GM23338 (cell line): Measurements from ENCODE around the gene FKBP2. TPM values are rescaled to one million over a fixed set of nuclear protein-coding genes. Genes with fewer than 3 reads are reported as not detected.
A peak's percentile ranks its signal among the peaks of the same experiment; 100 is the strongest.

ENCODE experiments used
- ATAC-seq: fragments of 200-7000 bp; cut with Tn5 transposase; 3 replicates; pipeline ENCODE4 v1.9.1; 2020
- DNase-seq: peaks from one replicate; pipeline ENCODE4 v3.0.0-alpha.2; 2015; ENCODE audit warnings: low spot score
- H2AFZ ChIP-seq: fragments of 200-600 bp; sonication (generic); 2 replicates; pipeline ENCODE4 v1.8.0; 2016; ENCODE audit warnings: antibody characterized with exemption, mild to moderate bottlenecking, moderate library complexity
- H3F3A ChIP-seq: fragments of 200-600 bp; sonication (generic); replicated peaks from 2 replicates; pipeline ENCODE4 v1.8.0; 2017; ENCODE audit warnings: antibody characterized with exemption, mixed run types, low read depth
- H3K27ac ChIP-seq: fragments of 200-600 bp; sonication (generic); 2 replicates; pipeline ENCODE4 v1.6.1; 2016; ENCODE audit warnings: low read depth
- H3K27me3 ChIP-seq: fragments of 200-600 bp; sonication (generic); 2 replicates; pipeline ENCODE4 v1.8.0; 2016; ENCODE audit warnings: mild to moderate bottlenecking, mixed run types, moderate library complexity; ENCODE audit not compliant: insufficient read depth
- H3K36me3 ChIP-seq: fragments of 200-600 bp; sonication (generic); 2 replicates; pipeline ENCODE4 v1.8.0; 2016; ENCODE audit warnings: mild to moderate bottlenecking; ENCODE audit not compliant: insufficient read depth
- H3K4me1 ChIP-seq: fragments of 200-600 bp; sonication (generic); 2 replicates; pipeline ENCODE4 v1.8.0; 2016; ENCODE audit warnings: mild to moderate bottlenecking, moderate library complexity; ENCODE audit not compliant: insufficient read depth
- H3K4me2 ChIP-seq: fragments of 200-600 bp; sonication (generic); 2 replicates; pipeline ENCODE4 v1.7.1; 2017; ENCODE audit warnings: mixed run types
- H3K4me3 ChIP-seq: fragments of 200-600 bp; sonication (generic); 2 replicates; pipeline ENCODE4 v1.6.1; 2016; ENCODE audit warnings: mixed run types
- H3K79me2 ChIP-seq: fragments of 200-600 bp; sonication (generic); replicated peaks from 2 replicates; pipeline ENCODE4 v1.8.0; 2017; ENCODE audit warnings: mild to moderate bottlenecking; ENCODE audit not compliant: insufficient read depth
- H3K9me2 ChIP-seq: fragments of 200-600 bp; sonication (generic); 2 replicates; pipeline ENCODE4 v1.8.0; 2017; ENCODE audit not compliant: insufficient read depth
- H4K20me1 ChIP-seq: fragments of 200-600 bp; sonication (generic); replicated peaks from 2 replicates; pipeline ENCODE4 v1.8.0; 2017; ENCODE audit warnings: mild to moderate bottlenecking; ENCODE audit not compliant: insufficient read depth
- H3K27ac Mint-ChIP-seq: 2 replicates; pipeline ENCODE4 v1.8.0; 2020; ENCODE audit warnings: inconsistent platforms, mild to moderate bottlenecking, moderate library complexity, mixed read lengths
- H3K27me3 Mint-ChIP-seq: 3 replicates; pipeline ENCODE4 v1.8.0; 2022; ENCODE audit warnings: low read depth, mild to moderate bottlenecking, moderate library complexity, mixed read lengths, inconsistent platforms; ENCODE audit not compliant: insufficient read depth, poor library complexity
- H3K36me3 Mint-ChIP-seq: 3 replicates; pipeline ENCODE4 v1.8.0; 2021; ENCODE audit warnings: low read depth, mild to moderate bottlenecking, inconsistent platforms, moderate library complexity, mixed read lengths
- H3K4me1 Mint-ChIP-seq: 3 replicates; pipeline ENCODE4 v1.8.0; 2020; ENCODE audit warnings: mild to moderate bottlenecking, inconsistent platforms, mixed read lengths
- H3K4me3 Mint-ChIP-seq: 3 replicates; pipeline ENCODE4 v1.8.0; 2021; ENCODE audit warnings: moderate library complexity, mild to moderate bottlenecking, inconsistent platforms, mixed read lengths
- H3K9me3 Mint-ChIP-seq: 3 replicates; pipeline ENCODE4 v1.8.0; 2020; ENCODE audit warnings: moderate library complexity, mild to moderate bottlenecking, inconsistent platforms, mixed read lengths
- JUNB ChIP-seq: IDR thresholded peaks from one replicate; pipeline ENCODE4 v1.6.1; 2016; ENCODE audit warnings: antibody characterized with exemption; ENCODE audit not compliant: unreplicated experiment
- POLR2AphosphoS5 ChIP-seq: IDR thresholded peaks from 2 replicates; pipeline ENCODE4 v1.6.1; 2016; ENCODE audit warnings: antibody characterized with exemption, low read depth
- STAT1 ChIP-seq: IDR thresholded peaks from one replicate; pipeline ENCODE4 v1.6.1; 2016; ENCODE audit warnings: antibody characterized with exemption; ENCODE audit not compliant: unreplicated experiment
- ZNF114 ChIP-seq: fragments of 250-450 bp; sonication (Bioruptor Pico); IDR thresholded peaks from 2 replicates; pipeline ENCODE4 v1.5.0; 2020; ENCODE audit warnings: mild to moderate bottlenecking, moderate library complexity
- ZNF331 ChIP-seq: fragments of 250-450 bp; sonication (Bioruptor Pico); IDR thresholded peaks from 2 replicates; pipeline ENCODE4 v1.5.0; 2020; ENCODE audit warnings: low read depth, mild to moderate bottlenecking, moderate library complexity
- polyA plus RNA-seq: library from polyadenylated mRNA; unstranded; fragments of >200 nt; fragmentation: Nextera tagmentation; extraction: Ambion mirVana; gene quantifications from 2 replicates; pipeline ENCODE4 v1.2.1, GENCODE V29; 2016
- total RNA-seq: library from RNA; depleted of rRNA; stranded (reverse); fragments of >200 nt; shearing (Covaris generic); gene quantifications from 2 replicates; pipeline ENCODE4 v1.2.3, GENCODE V29; 2014
- TF ChIP-seq, protein P1 (sequence below): IDR thresholded peaks from 2 replicates; pipeline ENCODE4 v1.6.1; 2016; ENCODE audit warnings: antibody characterized with exemption
- TF ChIP-seq, protein P2 (sequence below), 2 experiments: fragments of 200-600 bp in 1 of 2; sonication (generic) in 1 of 2; conservative IDR thresholded peaks; 2 replicates each; pipeline versions ENCODE4 v1.5.1 to v1.6.1; 2016 to 2017; ENCODE audit warnings: antibody characterized with exemption in 2 of 2, low read depth in 2 of 2, mild to moderate bottlenecking in 2 of 2, moderate library complexity in 1 of 2
- TF ChIP-seq, protein P3 (sequence below): IDR thresholded peaks from one replicate; pipeline ENCODE4 v1.6.1; 2018; ENCODE audit warnings: antibody characterized with exemption; ENCODE audit not compliant: unreplicated experiment

FKBP2 gene
- total and polyA plus RNA-seq, 2 experiments from 2014 or later: 31.4 to 201 TPM

DNA sequence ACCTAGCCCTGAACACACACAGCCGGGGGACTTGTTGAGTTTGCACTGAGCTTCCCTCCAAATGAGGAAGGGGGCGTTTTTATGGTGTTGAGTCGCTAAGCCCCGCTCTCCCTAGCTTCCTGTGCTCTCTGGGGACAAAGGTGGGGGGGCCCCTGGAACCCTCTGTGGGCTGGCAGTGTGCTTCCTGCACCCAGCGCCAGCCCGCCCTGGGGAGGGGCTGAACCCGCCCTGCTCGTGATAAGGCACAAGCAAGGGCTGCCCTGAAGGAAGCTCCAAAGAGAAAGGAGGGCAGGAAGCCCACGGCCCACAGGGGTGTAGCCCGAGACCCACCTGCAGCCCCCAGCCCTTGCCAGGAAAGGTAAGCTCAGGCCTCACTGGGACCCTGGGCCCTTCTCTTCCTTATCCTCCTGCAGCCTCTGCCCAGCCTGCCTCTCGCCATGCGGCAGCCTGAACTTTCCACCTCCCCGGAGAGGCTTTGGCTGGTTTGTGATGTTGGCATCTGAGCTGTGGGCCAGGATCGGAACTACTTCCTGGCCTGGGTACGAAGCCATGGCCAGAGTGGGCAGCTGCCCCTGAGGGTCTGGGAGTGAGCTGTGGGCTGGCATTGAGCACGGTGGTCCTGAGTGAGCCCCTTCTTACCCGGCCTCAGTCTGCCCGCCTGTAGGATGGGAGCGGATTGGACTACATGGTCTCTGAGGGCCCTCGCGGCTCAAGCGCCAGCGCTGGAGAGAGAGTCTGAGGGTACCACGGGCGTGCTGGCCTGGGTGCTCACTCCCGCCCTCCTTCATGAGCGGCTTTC is 34.2 kb upstream of the FKBP2 start, which contains the start of gene FERMT3:
Gene FERMT3 (plus strand): TSS at position 265 of the 799 bp plus-strand sequence. CDS start 644 bp downstream, outside the sequence.
- Histone ChIP-seq H3K9me2 (no peaks in the 10 kb centered on the region), H3K36me3 (peaks cover 27% of the 10 kb centered on the region), H3F3A (peaks cover 36% of the 10 kb centered on the region), H3K27ac (peak within 1 kb of the TSS; percentile 79), H3K27me3 (no peaks in the 10 kb centered on the region), H3K4me3 (no peak within 1 kb of the TSS), H3K4me1 (no peaks in the 10 kb centered on the region; the same call in 1 of the 2 replicates), H2AFZ (no peak within 1 kb of the TSS), H3K4me2 (no peak within 1 kb of the TSS), H3K79me2 (no peaks in the 10 kb centered on the region), H4K20me1 (peaks cover 17% of the 10 kb centered on the region)
- DNase-seq: no peak
- Mint-ChIP-seq H3K4me3 (no peak within 1 kb of the TSS), H3K27me3 (peaks cover 18% of the 10 kb centered on the region), H3K36me3 (peaks cover 44% of the 10 kb centered on the region), H3K27ac (peak within 1 kb of the TSS; percentile 70; the same call in 1 of the 2 replicates), H3K4me1 (peaks cover 18% of the 10 kb centered on the region), H3K9me3 (no peaks in the 10 kb centered on the region)
- ATAC-seq: no peak
- TF ChIP-seq, protein P1, sequence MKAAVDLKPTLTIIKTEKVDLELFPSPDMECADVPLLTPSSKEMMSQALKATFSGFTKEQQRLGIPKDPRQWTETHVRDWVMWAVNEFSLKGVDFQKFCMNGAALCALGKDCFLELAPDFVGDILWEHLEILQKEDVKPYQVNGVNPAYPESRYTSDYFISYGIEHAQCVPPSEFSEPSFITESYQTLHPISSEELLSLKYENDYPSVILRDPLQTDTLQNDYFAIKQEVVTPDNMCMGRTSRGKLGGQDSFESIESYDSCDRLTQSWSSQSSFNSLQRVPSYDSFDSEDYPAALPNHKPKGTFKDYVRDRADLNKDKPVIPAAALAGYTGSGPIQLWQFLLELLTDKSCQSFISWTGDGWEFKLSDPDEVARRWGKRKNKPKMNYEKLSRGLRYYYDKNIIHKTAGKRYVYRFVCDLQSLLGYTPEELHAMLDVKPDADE: no peak
- 0 out of 2 replicates have a peak, but pooled peaks have one; percentile 15 for TF ChIP-seq POLR2AphosphoS5
- TF ChIP-seq ZNF114: no peak

DNA sequence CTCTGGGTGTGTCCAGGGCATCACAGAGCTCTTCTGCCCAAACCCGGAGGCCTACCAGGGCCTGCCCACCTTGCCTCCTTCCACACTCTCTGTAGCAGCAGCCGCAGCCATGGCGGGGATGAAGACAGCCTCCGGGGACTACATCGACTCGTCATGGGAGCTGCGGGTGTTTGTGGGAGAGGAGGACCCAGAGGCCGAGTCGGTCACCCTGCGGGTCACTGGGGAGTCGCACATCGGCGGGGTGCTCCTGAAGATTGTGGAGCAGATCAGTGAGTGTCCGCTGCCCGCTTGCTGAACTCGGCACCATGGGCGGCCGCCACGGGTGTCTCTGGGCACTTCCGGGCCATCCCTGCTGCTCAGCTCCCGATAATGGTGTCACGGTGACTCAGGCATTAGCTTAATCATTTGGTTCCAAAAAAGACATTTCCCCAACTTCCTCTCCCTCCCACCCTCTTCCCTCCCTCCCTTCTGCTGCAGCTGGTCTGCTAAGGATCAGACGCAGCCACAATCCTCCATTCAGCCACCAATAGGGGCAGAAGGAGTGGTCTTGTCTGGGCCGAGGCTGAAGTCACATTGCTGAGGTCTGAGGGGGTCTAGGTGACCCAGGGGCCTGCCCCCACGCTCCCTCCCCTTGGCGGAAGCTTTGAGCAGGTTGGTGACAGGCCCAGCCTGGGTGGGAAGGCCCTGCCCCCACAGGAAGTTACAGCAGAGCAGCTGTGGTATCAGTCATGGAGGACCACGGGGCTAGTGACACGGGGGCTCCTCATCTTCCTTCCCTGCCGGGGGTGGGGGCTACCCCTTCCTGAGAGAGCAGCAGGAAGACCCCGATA is 33.4 kb upstream of the FKBP2 start:
- H3K4me3 Mint-ChIP-seq: no peak overlapping the region
- no peaks in the 10 kb centered on the region for H3K9me3 Mint-ChIP-seq
- no peak overlapping the region for H3K4me2 ChIP-seq
- H3K27me3 Mint-ChIP-seq: peaks cover 18% of the 10 kb centered on the region
- H3K79me2 ChIP-seq: no peaks in the 10 kb centered on the region
- H3K9me2 ChIP-seq: no peaks in the 10 kb centered on the region
- H3K36me3 Mint-ChIP-seq: peaks cover 43% of the 10 kb centered on the region
- H3K27ac ChIP-seq: no peak overlapping the region
- no peak overlapping the region for H2AFZ ChIP-seq
- ATAC-seq: no peak
- H3K27ac Mint-ChIP-seq: peak overlapping the region; percentile 56; the same call in 1 of the 2 replicates
- H3K4me1 ChIP-seq: no peaks in the 10 kb centered on the region; the same call in 1 of the 2 replicates
- H3K4me1 Mint-ChIP-seq: peaks cover 18% of the 10 kb centered on the region
- DNase-seq: peak; percentile 34
- peaks cover 11% of the 10 kb centered on the region for H4K20me1 ChIP-seq
- H3F3A ChIP-seq: peaks cover 31% of the 10 kb centered on the region
- no peaks in the 10 kb centered on the region for H3K27me3 ChIP-seq
- H3K4me3 ChIP-seq: no peak overlapping the region
- peaks cover 21% of the 10 kb centered on the region for H3K36me3 ChIP-seq
- TF ChIP-seq, protein P1: no peak
- TF ChIP-seq STAT1: no peak
- TF ChIP-seq, protein P2, sequence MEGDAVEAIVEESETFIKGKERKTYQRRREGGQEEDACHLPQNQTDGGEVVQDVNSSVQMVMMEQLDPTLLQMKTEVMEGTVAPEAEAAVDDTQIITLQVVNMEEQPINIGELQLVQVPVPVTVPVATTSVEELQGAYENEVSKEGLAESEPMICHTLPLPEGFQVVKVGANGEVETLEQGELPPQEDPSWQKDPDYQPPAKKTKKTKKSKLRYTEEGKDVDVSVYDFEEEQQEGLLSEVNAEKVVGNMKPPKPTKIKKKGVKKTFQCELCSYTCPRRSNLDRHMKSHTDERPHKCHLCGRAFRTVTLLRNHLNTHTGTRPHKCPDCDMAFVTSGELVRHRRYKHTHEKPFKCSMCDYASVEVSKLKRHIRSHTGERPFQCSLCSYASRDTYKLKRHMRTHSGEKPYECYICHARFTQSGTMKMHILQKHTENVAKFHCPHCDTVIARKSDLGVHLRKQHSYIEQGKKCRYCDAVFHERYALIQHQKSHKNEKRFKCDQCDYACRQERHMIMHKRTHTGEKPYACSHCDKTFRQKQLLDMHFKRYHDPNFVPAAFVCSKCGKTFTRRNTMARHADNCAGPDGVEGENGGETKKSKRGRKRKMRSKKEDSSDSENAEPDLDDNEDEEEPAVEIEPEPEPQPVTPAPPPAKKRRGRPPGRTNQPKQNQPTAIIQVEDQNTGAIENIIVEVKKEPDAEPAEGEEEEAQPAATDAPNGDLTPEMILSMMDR (conservative IDR thresholded peaks at IDR 0.05; ENCODE audit: low read depth in 2 of 2): no peak
- TF ChIP-seq, protein P3, sequence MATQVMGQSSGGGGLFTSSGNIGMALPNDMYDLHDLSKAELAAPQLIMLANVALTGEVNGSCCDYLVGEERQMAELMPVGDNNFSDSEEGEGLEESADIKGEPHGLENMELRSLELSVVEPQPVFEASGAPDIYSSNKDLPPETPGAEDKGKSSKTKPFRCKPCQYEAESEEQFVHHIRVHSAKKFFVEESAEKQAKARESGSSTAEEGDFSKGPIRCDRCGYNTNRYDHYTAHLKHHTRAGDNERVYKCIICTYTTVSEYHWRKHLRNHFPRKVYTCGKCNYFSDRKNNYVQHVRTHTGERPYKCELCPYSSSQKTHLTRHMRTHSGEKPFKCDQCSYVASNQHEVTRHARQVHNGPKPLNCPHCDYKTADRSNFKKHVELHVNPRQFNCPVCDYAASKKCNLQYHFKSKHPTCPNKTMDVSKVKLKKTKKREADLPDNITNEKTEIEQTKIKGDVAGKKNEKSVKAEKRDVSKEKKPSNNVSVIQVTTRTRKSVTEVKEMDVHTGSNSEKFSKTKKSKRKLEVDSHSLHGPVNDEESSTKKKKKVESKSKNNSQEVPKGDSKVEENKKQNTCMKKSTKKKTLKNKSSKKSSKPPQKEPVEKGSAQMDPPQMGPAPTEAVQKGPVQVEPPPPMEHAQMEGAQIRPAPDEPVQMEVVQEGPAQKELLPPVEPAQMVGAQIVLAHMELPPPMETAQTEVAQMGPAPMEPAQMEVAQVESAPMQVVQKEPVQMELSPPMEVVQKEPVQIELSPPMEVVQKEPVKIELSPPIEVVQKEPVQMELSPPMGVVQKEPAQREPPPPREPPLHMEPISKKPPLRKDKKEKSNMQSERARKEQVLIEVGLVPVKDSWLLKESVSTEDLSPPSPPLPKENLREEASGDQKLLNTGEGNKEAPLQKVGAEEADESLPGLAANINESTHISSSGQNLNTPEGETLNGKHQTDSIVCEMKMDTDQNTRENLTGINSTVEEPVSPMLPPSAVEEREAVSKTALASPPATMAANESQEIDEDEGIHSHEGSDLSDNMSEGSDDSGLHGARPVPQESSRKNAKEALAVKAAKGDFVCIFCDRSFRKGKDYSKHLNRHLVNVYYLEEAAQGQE: no peak
- no peak for TF ChIP-seq ZNF331 (CRISPR knock-in tag)
- no peak for TF ChIP-seq JUNB
